Ishikawa (cell line): ENCODE measurements around the gene ARHGEF17.

Experiments
- CEBPB ChIP-seq: IDR thresholded peaks from 2 replicates; pipeline ENCODE4 v1.6.1; 2012
- CREB1 ChIP-seq: IDR thresholded peaks from 2 replicates; pipeline ENCODE4 v1.6.1; 2012; ENCODE audit warnings: low read depth
- EGR1 ChIP-seq: IDR thresholded peaks from 2 replicates; pipeline ENCODE4 v1.6.1; 2012
- EP300 ChIP-seq: IDR thresholded peaks from 2 replicates; pipeline ENCODE4 v1.6.1; 2012; ENCODE audit warnings: borderline replicate concordance
- FOXM1 ChIP-seq: IDR thresholded peaks from 2 replicates; pipeline ENCODE4 v1.6.1; 2012; ENCODE audit warnings: low read depth, borderline replicate concordance
- MAX ChIP-seq: IDR thresholded peaks from 2 replicates; pipeline ENCODE4 v1.6.1; 2012
- NFIC ChIP-seq: IDR thresholded peaks from 2 replicates; pipeline ENCODE4 v1.6.1; 2012
- RAD21 ChIP-seq: IDR thresholded peaks from 2 replicates; pipeline ENCODE4 v1.6.1; 2012; ENCODE audit warnings: low read depth
- REST ChIP-seq: IDR thresholded peaks from 2 replicates; pipeline ENCODE4 v1.6.1; 2012; ENCODE audit warnings: low read depth, mild to moderate bottlenecking
- TAF1 ChIP-seq: IDR thresholded peaks from 2 replicates; pipeline ENCODE4 v1.6.1; 2012; ENCODE audit warnings: low read depth, mild to moderate bottlenecking
- TCF12 ChIP-seq: IDR thresholded peaks from 2 replicates; pipeline ENCODE4 v1.6.1; 2012; ENCODE audit warnings: low read depth
- TEAD4 ChIP-seq: IDR thresholded peaks from 2 replicates; pipeline ENCODE4 v1.6.1; 2012
- YY1 ChIP-seq: IDR thresholded peaks from 2 replicates; pipeline ENCODE4 v1.6.1; 2012; ENCODE audit warnings: low read depth
- ZBTB7A ChIP-seq: IDR thresholded peaks from 2 replicates; pipeline ENCODE4 v1.6.1; 2012; ENCODE audit warnings: low read depth
- TF ChIP-seq, protein P1 (sequence below): IDR thresholded peaks from 2 replicates; pipeline ENCODE4 v1.6.1; 2012

ARHGEF17 gene

DNA sequence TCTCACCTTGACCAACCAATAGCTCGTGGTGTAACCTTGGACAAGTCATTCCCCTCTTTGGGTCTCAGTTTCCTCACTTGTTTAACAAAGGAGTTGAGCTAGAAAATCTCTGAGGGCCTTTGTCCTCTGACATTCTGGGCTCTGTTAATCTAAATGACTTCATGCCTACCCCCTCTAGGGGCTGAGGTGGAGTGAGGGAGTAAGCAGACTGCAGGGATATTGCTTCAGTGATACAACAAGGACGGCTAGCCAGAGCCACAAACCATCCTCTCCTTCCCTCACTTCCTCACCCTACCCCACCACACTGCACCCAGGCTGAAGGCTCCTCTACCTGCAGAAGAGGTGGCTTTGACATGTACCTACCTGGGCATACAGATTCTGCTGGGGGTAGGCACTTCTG lies 103.0 kb downstream of the ARHGEF17 start:
- TF ChIP-seq NFIC (no peak), EGR1 (no peak), MAX (no peak), CREB1 (no peak), TCF12 (no peak), TAF1 (no peak), CEBPB (no peak)
- TF ChIP-seq, protein P1, sequence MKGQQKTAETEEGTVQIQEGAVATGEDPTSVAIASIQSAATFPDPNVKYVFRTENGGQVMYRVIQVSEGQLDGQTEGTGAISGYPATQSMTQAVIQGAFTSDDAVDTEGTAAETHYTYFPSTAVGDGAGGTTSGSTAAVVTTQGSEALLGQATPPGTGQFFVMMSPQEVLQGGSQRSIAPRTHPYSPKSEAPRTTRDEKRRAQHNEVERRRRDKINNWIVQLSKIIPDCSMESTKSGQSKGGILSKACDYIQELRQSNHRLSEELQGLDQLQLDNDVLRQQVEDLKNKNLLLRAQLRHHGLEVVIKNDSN = no peak

GRCh38 chr11:73412308-73412707 lies 104.2 kb downstream of the ARHGEF17 start:
- TF ChIP-seq TCF12 (no peak), MAX (no peak), CEBPB (no peak), RAD21 (no peak), ZBTB7A (no peak), EGR1 (no peak), TAF1 (no peak), FOXM1 (no peak), REST (no peak), TEAD4 (no peak), EP300 (no peak), NFIC (no peak), CREB1 (no peak), YY1 (no peak)
- TF ChIP-seq, protein P1 = no peak

GRCh38 chr11:73413256-73413655 lies 105.2 kb downstream of the ARHGEF17 start:
- TF ChIP-seq CEBPB (no peak), RAD21 (no peak), MAX (no peak), TCF12 (no peak)

GRCh38 chr11:73414977-73415651 lies 107.0 kb downstream of the ARHGEF17 start:
- TF ChIP-seq EGR1 (no peak), TAF1 (no peak), CREB1 (no peak), MAX (no peak), RAD21 (no peak), YY1 (no peak), FOXM1 (no peak), TEAD4 (no peak)
- TF ChIP-seq, protein P1 = no peak

DNA sequence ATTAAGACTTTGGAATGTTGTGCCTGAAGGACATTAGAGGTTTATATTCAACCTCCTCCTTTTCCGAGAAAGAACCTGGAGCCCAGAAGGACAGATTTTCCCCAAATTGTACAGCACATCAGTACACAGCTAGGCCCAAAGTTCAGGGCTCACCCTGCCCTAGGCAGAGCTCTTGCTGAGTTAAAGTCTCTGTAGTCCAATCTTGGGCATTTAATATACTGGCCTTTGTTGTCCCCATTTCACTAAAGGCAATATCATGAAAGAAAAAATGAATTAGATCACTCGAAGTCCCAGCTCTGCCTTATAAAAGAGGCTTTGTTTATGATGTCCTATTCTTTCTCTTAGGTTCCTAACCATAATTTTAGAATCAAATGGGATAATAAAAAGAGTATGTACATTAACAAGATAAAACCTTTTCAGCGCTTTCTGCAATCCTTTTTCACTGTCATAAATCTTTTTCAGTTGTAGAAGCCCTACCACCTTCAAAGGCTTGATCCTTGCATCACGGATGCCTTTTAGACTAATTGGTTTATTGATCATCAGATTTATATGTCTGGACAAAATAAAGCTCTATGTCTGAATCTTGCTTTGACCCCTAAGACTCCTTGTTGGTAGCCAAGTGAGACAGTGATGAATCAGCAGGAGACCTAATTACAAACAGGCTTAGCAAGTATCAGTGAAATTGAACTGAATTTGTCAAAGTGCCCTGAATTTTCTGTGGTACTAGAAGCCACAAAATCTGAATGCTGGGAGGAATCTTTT lies 108.0 kb downstream of the ARHGEF17 start:
- no peak for TF ChIP-seq CREB1
- no peak for TF ChIP-seq REST
- TF ChIP-seq TAF1 = no peak
- TF ChIP-seq TCF12 = no peak
- TF ChIP-seq FOXM1 = no peak
- no peak for TF ChIP-seq MAX
- no peak for TF ChIP-seq NFIC
- no peak for TF ChIP-seq EP300
